Measurements from ENCODE around the gene PHKA2.

Gene PHKA2

DNA sequence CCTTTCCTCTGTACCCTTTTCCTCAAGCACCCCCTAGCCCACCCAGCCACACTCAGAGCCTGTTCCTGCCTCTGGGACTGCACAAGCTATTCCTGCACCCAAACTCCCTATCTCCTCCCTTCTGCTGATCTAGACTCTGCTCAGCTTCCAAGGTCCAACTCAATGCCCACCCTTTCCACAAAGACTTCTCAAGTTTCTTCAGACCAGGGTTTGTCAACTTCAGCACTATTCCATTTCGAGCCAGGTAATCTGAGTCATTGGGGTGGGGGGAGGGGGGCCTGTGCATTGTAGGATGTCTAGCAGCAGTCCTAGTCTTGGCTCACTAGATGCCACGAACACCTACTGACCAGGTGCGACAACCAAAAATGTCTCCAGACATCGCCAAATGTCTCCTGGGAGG lies 37.3 kb downstream of the PHKA2 start:
- no peak overlapping the region for H3K4me3 ChIP-seq (ENCODE audit: low read depth in 1 of 2, low read length in 2 of 2)
- H3K36me3 ChIP-seq (ENCODE audit: control insufficient read depth in 1 of 2, insufficient read depth in 2 of 2, low read length in 2 of 2) = peaks cover 0 to 6% of the 10 kb centered on the region in 2 donors
- H3K27me3 ChIP-seq (ENCODE audit: low read depth, low read length) = no peaks in the 10 kb centered on the region
- H3K9me3 ChIP-seq (ENCODE audit: control insufficient read depth in 1 of 2, low read length in 2 of 2) = no peaks in the 10 kb centered on the region
- no peak overlapping the region for H3K27ac ChIP-seq (ENCODE audit: low read length)
- H3K4me1 ChIP-seq (ENCODE audit: control insufficient read depth in 1 of 2, insufficient read depth in 2 of 2, low read length in 2 of 2) = no peaks in the 10 kb centered on the region

DNA sequence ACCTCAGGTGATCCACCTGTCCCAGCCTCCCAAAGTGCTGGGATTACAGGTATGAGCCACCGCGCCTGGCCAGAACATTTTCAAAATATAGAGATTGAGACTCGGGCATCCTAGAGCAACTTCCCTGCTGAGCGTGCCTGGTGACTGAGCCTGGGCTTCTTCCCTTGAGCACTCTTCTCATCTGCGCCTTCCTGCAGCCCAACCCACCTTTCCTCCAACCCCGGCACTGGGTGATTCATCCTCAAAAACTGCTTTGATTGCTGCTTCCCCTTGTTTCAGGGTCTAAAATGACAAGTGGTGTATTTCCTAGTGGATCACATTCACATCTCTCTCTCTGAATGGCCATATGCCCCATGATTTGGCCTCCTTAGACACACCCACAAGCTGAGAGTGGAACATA lies 37.8 kb downstream of the PHKA2 start:
- Histone ChIP-seq H3K9me3 (ENCODE audit: control insufficient read depth in 1 of 2, low read length in 2 of 2) (no peaks in the 10 kb centered on the region), H3K36me3 (ENCODE audit: control insufficient read depth in 1 of 2, insufficient read depth in 2 of 2, low read length in 2 of 2) (peaks cover 0 to 10% of the 10 kb centered on the region in 2 donors), H3K27ac (ENCODE audit: low read length) (no peak overlapping the region), H3K4me3 (ENCODE audit: low read depth in 1 of 2, low read length in 2 of 2) (no peak overlapping the region), H3K4me1 (ENCODE audit: control insufficient read depth in 1 of 2, insufficient read depth in 2 of 2, low read length in 2 of 2) (no peaks in the 10 kb centered on the region), H3K27me3 (ENCODE audit: low read depth, low read length) (no peaks in the 10 kb centered on the region)

GRCh38 chrX:18945483-18945882 lies 38.4 kb downstream of the PHKA2 start:
- Histone ChIP-seq H3K4me3 (ENCODE audit: low read depth in 1 of 2, low read length in 2 of 2) (no peak overlapping the region), H3K27ac (ENCODE audit: low read length) (no peak overlapping the region)

GRCh38 chrX:18944482-18944881 lies 39.4 kb downstream of the PHKA2 start:
- H3K27ac ChIP-seq (ENCODE audit: low read length) = no peak overlapping the region
- H3K9me3 ChIP-seq (ENCODE audit: control insufficient read depth in 1 of 2, low read length in 2 of 2) = no peaks in the 10 kb centered on the region
- no peaks in the 10 kb centered on the region for H3K4me1 ChIP-seq (ENCODE audit: control insufficient read depth in 1 of 2, insufficient read depth in 2 of 2, low read length in 2 of 2)
- no peaks in the 10 kb centered on the region for H3K27me3 ChIP-seq (ENCODE audit: low read depth, low read length)
- peaks cover 0 to 10% of the 10 kb centered on the region in 2 donors for H3K36me3 ChIP-seq (ENCODE audit: control insufficient read depth in 1 of 2, insufficient read depth in 2 of 2, low read length in 2 of 2)
- H3K4me3 ChIP-seq (ENCODE audit: low read depth in 1 of 2, low read length in 2 of 2) = no peak overlapping the region

More at GRCh38 chrX:18945483-18945882, 38.4 kb downstream of the PHKA2 start:
- H3K36me3 ChIP-seq (ENCODE audit: control insufficient read depth in 1 of 2, insufficient read depth in 2 of 2, low read length in 2 of 2) = peaks cover 0 to 10% of the 10 kb centered on the region in 2 donors
- H3K27me3 ChIP-seq (ENCODE audit: low read depth, low read length) = no peaks in the 10 kb centered on the region
- no peaks in the 10 kb centered on the region for H3K4me1 ChIP-seq (ENCODE audit: control insufficient read depth in 1 of 2, insufficient read depth in 2 of 2, low read length in 2 of 2)
- H3K9me3 ChIP-seq (ENCODE audit: control insufficient read depth in 1 of 2, low read length in 2 of 2) = no peaks in the 10 kb centered on the region

- no peaks in the 10 kb centered on the region for H3K9me3 ChIP-seq (ENCODE audit: control insufficient read depth in 1 of 2, low read length in 2 of 2)
Observed at GRCh38 chrX:18941896-18942295, 42.0 kb downstream of the PHKA2 start.

DNA sequence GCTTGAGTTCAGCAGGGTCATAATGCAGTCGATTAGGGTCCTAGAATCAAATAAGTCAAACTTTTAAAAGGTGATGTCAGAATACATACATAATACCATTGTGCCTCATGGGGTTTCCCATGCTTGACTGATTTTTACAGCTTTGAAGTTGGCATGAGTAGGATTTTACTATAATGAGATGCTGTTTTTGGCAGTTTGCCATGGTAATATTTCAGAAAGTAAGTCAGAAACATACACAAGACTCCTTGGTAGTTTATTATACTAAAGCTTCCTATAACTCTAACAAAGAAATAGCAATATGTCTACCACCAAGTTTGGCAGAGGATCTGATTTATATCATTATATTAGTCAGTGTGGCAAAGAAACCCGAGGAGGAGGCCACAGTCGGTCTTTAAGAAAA lies 45.2 kb downstream of the PHKA2 start:
- Histone ChIP-seq H3K27ac (ENCODE audit: low read length) (no peak overlapping the region), H3K4me1 (ENCODE audit: control insufficient read depth in 1 of 2, insufficient read depth in 2 of 2, low read length in 2 of 2) (no peaks in the 10 kb centered on the region), H3K4me3 (ENCODE audit: low read depth in 1 of 2, low read length in 2 of 2) (no peak overlapping the region), H3K36me3 (ENCODE audit: control insufficient read depth in 1 of 2, insufficient read depth in 2 of 2, low read length in 2 of 2) (peaks cover 10 to 23% of the 10 kb centered on the region in 2 donors), H3K27me3 (ENCODE audit: low read depth, low read length) (no peaks in the 10 kb centered on the region), H3K9me3 (ENCODE audit: control insufficient read depth in 1 of 2, low read length in 2 of 2) (no peaks in the 10 kb centered on the region)

More at GRCh38 chrX:18941896-18942295, 42.0 kb downstream of the PHKA2 start:
- Histone ChIP-seq H3K27me3 (ENCODE audit: low read depth, low read length) (no peaks in the 10 kb centered on the region), H3K4me1 (ENCODE audit: control insufficient read depth in 1 of 2, insufficient read depth in 2 of 2, low read length in 2 of 2) (no peaks in the 10 kb centered on the region), H3K27ac (ENCODE audit: low read length) (no peak overlapping the region), H3K36me3 (ENCODE audit: control insufficient read depth in 1 of 2, insufficient read depth in 2 of 2, low read length in 2 of 2) (peaks cover 10 to 11% of the 10 kb centered on the region in 2 donors), H3K4me3 (ENCODE audit: low read depth in 1 of 2, low read length in 2 of 2) (no peak overlapping the region)

DNA sequence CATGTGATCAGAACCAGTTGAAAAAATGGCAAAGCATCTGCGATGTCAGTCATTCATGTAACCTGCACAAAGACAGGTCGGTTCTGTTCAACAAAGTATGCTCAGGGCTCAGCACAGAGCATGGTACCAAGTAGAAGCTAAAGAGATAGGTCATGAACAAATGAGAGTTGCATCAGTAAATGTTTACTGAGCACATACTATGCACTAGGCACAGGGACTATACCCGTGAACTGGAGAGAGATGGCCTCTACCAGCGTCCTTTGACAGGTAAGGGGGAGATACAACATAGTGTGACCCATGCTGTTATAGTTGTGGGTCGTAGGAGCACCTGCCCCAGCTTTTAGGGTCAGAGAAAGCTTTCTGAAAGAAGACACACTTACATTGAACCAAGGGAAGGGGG lies 46.7 kb downstream of the PHKA2 start:
- Histone ChIP-seq H3K9me3 (ENCODE audit: control insufficient read depth in 1 of 2, low read length in 2 of 2) (no peaks in the 10 kb centered on the region), H3K27me3 (ENCODE audit: low read depth, low read length) (no peaks in the 10 kb centered on the region), H3K27ac (ENCODE audit: low read length) (no peak overlapping the region), H3K36me3 (ENCODE audit: control insufficient read depth in 1 of 2, insufficient read depth in 2 of 2, low read length in 2 of 2) (peaks cover 7 to 23% of the 10 kb centered on the region in 2 donors), H3K4me3 (ENCODE audit: low read depth in 1 of 2, low read length in 2 of 2) (no peak overlapping the region), H3K4me1 (ENCODE audit: control insufficient read depth in 1 of 2, insufficient read depth in 2 of 2, low read length in 2 of 2) (no peaks in the 10 kb centered on the region)

DNA sequence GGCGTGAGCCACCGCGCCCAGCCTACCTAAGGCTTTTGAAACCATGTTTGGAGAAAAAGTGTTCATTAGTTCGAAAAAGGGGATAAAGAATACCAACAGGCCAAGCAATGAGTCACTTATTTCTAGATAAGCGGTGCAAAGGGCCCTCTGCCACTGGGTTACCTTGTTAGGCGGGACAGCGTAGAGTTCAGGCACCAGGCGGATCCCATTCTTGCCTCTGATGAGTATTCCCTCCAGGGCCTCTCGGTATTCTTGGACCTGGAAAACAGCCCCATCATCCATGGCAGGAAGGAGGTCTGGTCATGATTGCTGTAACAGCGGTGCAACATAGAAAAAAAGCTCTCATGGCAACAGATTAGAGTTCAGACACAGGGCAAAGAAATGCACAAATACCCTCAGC lies 48.0 kb downstream of the PHKA2 start:
- no peak overlapping the region for H3K27ac ChIP-seq (ENCODE audit: low read length)

DNA sequence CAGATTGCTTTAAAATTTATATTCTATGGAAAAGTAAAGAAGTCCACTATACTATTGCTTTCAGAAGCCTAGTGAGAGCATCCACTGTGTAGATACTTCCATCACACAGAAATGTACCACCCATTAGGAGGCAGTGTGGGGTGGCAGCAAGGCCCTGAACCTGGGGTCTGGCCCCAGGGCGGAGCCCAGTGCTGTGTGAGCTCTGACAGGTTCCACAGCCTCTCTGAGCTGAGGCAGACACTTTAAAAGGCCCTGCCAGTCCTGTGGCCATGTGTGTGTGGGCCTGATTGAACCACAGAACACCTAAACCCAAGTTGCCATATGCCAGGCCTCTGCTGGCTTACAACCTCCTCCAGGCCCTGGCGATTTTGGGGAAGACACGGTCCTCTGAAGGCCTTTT lies 49.2 kb downstream of the PHKA2 start:
- no peak overlapping the region for H3K4me3 ChIP-seq (ENCODE audit: low read depth in 1 of 2, low read length in 2 of 2)
- H3K27me3 ChIP-seq (ENCODE audit: low read depth, low read length) = no peaks in the 10 kb centered on the region
- no peak overlapping the region for H3K27ac ChIP-seq (ENCODE audit: low read length)
- peaks cover 0 to 23% of the 10 kb centered on the region in 2 donors for H3K36me3 ChIP-seq (ENCODE audit: control insufficient read depth in 1 of 2, insufficient read depth in 2 of 2, low read length in 2 of 2)
- H3K9me3 ChIP-seq (ENCODE audit: control insufficient read depth in 1 of 2, low read length in 2 of 2) = no peaks in the 10 kb centered on the region
- no peaks in the 10 kb centered on the region for H3K4me1 ChIP-seq (ENCODE audit: control insufficient read depth in 1 of 2, insufficient read depth in 2 of 2, low read length in 2 of 2)

More for the DNA sequence above, 48.0 kb downstream of the PHKA2 start:
- Histone ChIP-seq H3K9me3 (ENCODE audit: control insufficient read depth in 1 of 2, low read length in 2 of 2) (no peaks in the 10 kb centered on the region), H3K4me3 (ENCODE audit: low read depth in 1 of 2, low read length in 2 of 2) (no peak overlapping the region), H3K4me1 (ENCODE audit: control insufficient read depth in 1 of 2, insufficient read depth in 2 of 2, low read length in 2 of 2) (no peaks in the 10 kb centered on the region), H3K27me3 (ENCODE audit: low read depth, low read length) (no peaks in the 10 kb centered on the region), H3K36me3 (ENCODE audit: control insufficient read depth in 1 of 2, insufficient read depth in 2 of 2, low read length in 2 of 2) (peaks cover 0 to 23% of the 10 kb centered on the region in 2 donors)

GRCh38 chrX:18933617-18934016 lies 50.3 kb downstream of the PHKA2 start:
- no peaks in the 10 kb centered on the region for H3K27me3 ChIP-seq (ENCODE audit: low read depth, low read length)
- no peaks in the 10 kb centered on the region for H3K9me3 ChIP-seq (ENCODE audit: control insufficient read depth in 1 of 2, low read length in 2 of 2)
- peaks cover 0 to 24% of the 10 kb centered on the region in 2 donors for H3K36me3 ChIP-seq (ENCODE audit: control insufficient read depth in 1 of 2, insufficient read depth in 2 of 2, low read length in 2 of 2)
- no peak overlapping the region for H3K4me3 ChIP-seq (ENCODE audit: low read depth in 1 of 2, low read length in 2 of 2)
- H3K4me1 ChIP-seq (ENCODE audit: control insufficient read depth in 1 of 2, insufficient read depth in 2 of 2, low read length in 2 of 2) = no peaks in the 10 kb centered on the region
- H3K27ac ChIP-seq (ENCODE audit: low read length) = no peak overlapping the region

- H3K27me3 ChIP-seq (ENCODE audit: low read depth, low read length) = no peaks in the 10 kb centered on the region
- no peaks in the 10 kb centered on the region for H3K9me3 ChIP-seq (ENCODE audit: control insufficient read depth in 1 of 2, low read length in 2 of 2)
- no peak overlapping the region for H3K4me3 ChIP-seq (ENCODE audit: low read depth in 1 of 2, low read length in 2 of 2)
- H3K27ac ChIP-seq (ENCODE audit: low read length) = no peak overlapping the region
- no peaks in the 10 kb centered on the region for H3K4me1 ChIP-seq (ENCODE audit: control insufficient read depth in 1 of 2, insufficient read depth in 2 of 2, low read length in 2 of 2)
- peaks cover 0 to 18% of the 10 kb centered on the region in 2 donors for H3K36me3 ChIP-seq (ENCODE audit: control insufficient read depth in 1 of 2, insufficient read depth in 2 of 2, low read length in 2 of 2)
Observed at GRCh38 chrX:18931972-18932371, 51.9 kb downstream of the PHKA2 start.

DNA sequence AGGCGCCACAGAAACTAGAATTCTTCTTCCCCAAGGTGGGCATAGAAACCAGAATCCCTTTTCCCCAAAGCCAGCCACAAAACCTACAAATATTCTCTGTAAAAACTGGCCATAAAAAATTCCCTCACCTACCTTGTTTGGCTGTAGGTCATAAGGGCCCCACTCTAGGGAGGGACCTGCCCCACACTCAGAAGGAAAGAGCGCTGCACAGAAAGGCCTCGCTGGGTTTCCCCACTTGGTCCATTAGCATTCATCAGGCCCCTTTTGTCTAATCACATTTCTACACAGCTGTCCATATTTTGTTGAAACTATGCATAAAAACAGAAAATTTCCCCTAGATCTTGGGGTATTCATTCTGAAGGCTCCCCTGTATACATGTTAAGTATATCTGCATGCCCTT lies 54.1 kb downstream of the PHKA2 start:
- Histone ChIP-seq H3K27me3 (ENCODE audit: low read depth, low read length) (no peaks in the 10 kb centered on the region), H3K4me1 (ENCODE audit: control insufficient read depth in 1 of 2, insufficient read depth in 2 of 2, low read length in 2 of 2) (no peaks in the 10 kb centered on the region), H3K36me3 (ENCODE audit: control insufficient read depth in 1 of 2, insufficient read depth in 2 of 2, low read length in 2 of 2) (peaks cover 0 to 32% of the 10 kb centered on the region in 2 donors), H3K9me3 (ENCODE audit: control insufficient read depth in 1 of 2, low read length in 2 of 2) (no peaks in the 10 kb centered on the region), H3K27ac (ENCODE audit: low read length) (no peak overlapping the region), H3K4me3 (ENCODE audit: low read depth in 1 of 2, low read length in 2 of 2) (no peak overlapping the region)

All from muscle layer of duodenum (tissue), 2 donors.